Dendritic cell treated with granulocyte-macrophage colony-stimulating factor and Interleukin-4, amounts not matched to agents 40 ng/mL and 50 ng/mL, for 4 days (primary cell): ENCODE measurements around the gene LINC01488.

ENCODE experiments used
- H3K27ac Mint-ChIP-seq: one replicate; pipeline ENCODE4 v1.8.0; 2022; ENCODE audit warnings: mild to moderate bottlenecking, mixed read lengths
- H3K27me3 Mint-ChIP-seq: one replicate; pipeline ENCODE4 v1.8.0; 2022; ENCODE audit warnings: mild to moderate bottlenecking, mixed read lengths
- H3K36me3 Mint-ChIP-seq: one replicate; pipeline ENCODE4 v1.8.0; 2022; ENCODE audit warnings: low read depth, mixed read lengths
- H3K4me1 Mint-ChIP-seq: one replicate; pipeline ENCODE4 v1.8.0; 2022; ENCODE audit warnings: low read depth, mixed read lengths
- H3K4me3 Mint-ChIP-seq: one replicate; pipeline ENCODE4 v1.8.0; 2022; ENCODE audit warnings: mild to moderate bottlenecking, moderate library complexity, mixed read lengths
- H3K9me3 Mint-ChIP-seq: one replicate; pipeline ENCODE4 v1.8.0; 2022; ENCODE audit warnings: mixed read lengths
- intact Hi-C: fragments of 100-400 bp; cut with micrococcal nuclease; formaldehyde crosslinking; loops from one replicate; pipeline ENCODE4 v1.15.0; 2022

Gene LINC01488

DNA sequence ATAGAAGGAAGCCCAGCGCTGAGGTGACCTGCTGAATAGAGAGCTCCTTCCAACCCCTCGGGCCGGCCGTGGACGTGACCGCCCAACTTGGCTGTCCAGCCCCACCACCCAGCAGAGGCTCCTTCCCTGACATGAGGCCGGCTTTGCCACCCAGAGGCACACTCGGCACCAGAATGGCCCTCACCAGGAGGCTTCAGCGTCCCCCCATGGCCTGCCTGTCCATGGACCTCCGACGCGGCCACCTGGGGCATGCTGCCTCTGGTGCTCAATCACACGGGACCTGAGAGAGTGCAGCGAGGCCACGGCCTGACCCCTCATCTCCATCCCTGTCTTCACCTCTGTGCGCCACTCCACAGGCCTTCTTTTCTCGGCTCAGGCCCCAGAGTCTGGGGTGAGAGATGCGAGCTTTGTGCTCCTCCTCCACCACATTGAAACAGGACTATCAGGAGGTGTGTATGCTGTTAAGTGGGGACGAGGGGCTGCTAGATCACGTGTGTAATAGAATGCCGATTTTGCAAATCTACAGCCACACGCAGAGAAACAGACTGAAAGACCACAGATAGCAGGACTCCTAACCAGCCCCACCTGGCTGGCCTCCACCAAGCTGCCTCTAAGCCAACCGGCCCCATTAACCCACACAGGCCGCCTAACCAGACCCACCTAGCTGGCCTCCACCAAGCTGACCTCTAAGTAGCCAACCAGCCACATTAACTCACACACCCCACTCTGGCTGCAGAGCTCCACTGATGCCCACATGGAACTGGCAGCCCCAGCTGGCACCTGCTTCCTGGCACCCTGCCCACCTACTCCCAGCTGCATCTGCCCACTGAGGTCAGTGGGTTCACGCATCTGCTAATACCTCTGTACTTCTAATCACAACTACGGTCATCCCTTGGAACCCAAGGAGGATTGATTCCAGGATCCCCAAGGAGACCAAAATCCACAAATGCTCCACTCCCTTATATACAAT lies 20.7 kb downstream of the LINC01488 start:
- intact Hi-C loops = loop anchor here (10.0 kb wide), 1 partner anchor 63 kb away; no protein-coding TSS in a partner anchor
- Mint-ChIP-seq H3K9me3 (peaks cover 10% of the 10 kb centered on the region), H3K27me3 (peaks cover 28% of the 10 kb centered on the region), H3K4me1 (peaks cover 11% of the 10 kb centered on the region), H3K36me3 (no peaks in the 10 kb centered on the region), H3K4me3 (no peak overlapping the region), H3K27ac (no peak overlapping the region)

- Mint-ChIP-seq H3K4me1 (peaks cover 10% of the 10 kb centered on the region), H3K9me3 (peaks cover 10% of the 10 kb centered on the region), H3K36me3 (no peaks in the 10 kb centered on the region), H3K27ac (no peak overlapping the region), H3K27me3 (peaks cover 32% of the 10 kb centered on the region), H3K4me3 (no peak overlapping the region)
- intact Hi-C loops = loop anchor here (10.0 kb wide), 1 partner anchor 61 kb away; no protein-coding TSS in a partner anchor
These were observed 22.7 kb downstream of the LINC01488 start for GRCh38 chr11:69504127-69504526.

GRCh38 chr11:69504576-69505335 lies 23.3 kb downstream of the LINC01488 start:
- Mint-ChIP-seq H3K27me3 (peaks cover 32% of the 10 kb centered on the region), H3K9me3 (peaks cover 10% of the 10 kb centered on the region), H3K27ac (no peak overlapping the region), H3K36me3 (no peaks in the 10 kb centered on the region), H3K4me3 (no peak overlapping the region), H3K4me1 (peaks cover 12% of the 10 kb centered on the region)
- intact Hi-C loops = loop anchor here (10.0 kb wide), 1 partner anchor 60 kb away; no protein-coding TSS in a partner anchor

GRCh38 chr11:69508974-69509373 lies 27.5 kb downstream of the LINC01488 start:
- intact Hi-C loops = loop anchor here (10.0 kb wide), 1 partner anchor 56 kb away; no protein-coding TSS in a partner anchor
- H3K4me1 Mint-ChIP-seq = peaks cover 7% of the 10 kb centered on the region
- H3K4me3 Mint-ChIP-seq = no peak overlapping the region
- no peaks in the 10 kb centered on the region for H3K36me3 Mint-ChIP-seq
- peaks cover 10% of the 10 kb centered on the region for H3K9me3 Mint-ChIP-seq
- H3K27me3 Mint-ChIP-seq = peaks cover 37% of the 10 kb centered on the region
- no peak overlapping the region for H3K27ac Mint-ChIP-seq

DNA sequence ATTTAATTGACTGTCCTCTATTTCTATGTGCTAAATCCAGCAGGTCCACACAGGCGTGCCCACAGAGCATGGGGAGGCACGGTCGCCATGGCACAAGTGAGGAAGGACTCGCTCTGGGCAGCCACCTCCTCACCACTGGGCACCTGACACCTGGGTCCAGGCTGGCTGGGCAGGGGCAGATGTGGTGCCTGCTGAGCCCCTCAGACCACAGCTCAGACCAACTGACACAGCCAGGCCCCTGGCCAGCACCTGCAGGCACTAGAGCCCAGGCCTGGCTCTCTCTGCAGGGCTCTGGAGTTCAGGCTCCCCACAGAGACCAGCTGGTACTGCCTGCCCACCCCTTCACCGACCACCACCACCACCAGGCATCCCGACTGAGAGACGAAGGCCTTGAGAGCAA lies 27.9 kb downstream of the LINC01488 start:
- peaks cover 39% of the 10 kb centered on the region for H3K27me3 Mint-ChIP-seq
- H3K4me1 Mint-ChIP-seq = peaks cover 7% of the 10 kb centered on the region
- H3K36me3 Mint-ChIP-seq = no peaks in the 10 kb centered on the region
- H3K9me3 Mint-ChIP-seq = peaks cover 10% of the 10 kb centered on the region
- no peak overlapping the region for H3K27ac Mint-ChIP-seq
- intact Hi-C loops = loop anchor here (10.0 kb wide), 1 partner anchor 55 kb away; no protein-coding TSS in a partner anchor
- H3K4me3 Mint-ChIP-seq = no peak overlapping the region

- H3K36me3 Mint-ChIP-seq = no peaks in the 10 kb centered on the region
- H3K4me3 Mint-ChIP-seq = no peak overlapping the region
- H3K27me3 Mint-ChIP-seq = peaks cover 39% of the 10 kb centered on the region
- peak overlapping the region; percentile 30 for H3K27ac Mint-ChIP-seq
- H3K4me1 Mint-ChIP-seq = peaks cover 10% of the 10 kb centered on the region
- H3K9me3 Mint-ChIP-seq = peaks cover 10% of the 10 kb centered on the region
- intact Hi-C loops = loop anchor here (10.0 kb wide), 1 partner anchor 55 kb away; no protein-coding TSS in a partner anchor
These were observed 28.5 kb downstream of the LINC01488 start for GRCh38 chr11:69509846-69510390.

DNA sequence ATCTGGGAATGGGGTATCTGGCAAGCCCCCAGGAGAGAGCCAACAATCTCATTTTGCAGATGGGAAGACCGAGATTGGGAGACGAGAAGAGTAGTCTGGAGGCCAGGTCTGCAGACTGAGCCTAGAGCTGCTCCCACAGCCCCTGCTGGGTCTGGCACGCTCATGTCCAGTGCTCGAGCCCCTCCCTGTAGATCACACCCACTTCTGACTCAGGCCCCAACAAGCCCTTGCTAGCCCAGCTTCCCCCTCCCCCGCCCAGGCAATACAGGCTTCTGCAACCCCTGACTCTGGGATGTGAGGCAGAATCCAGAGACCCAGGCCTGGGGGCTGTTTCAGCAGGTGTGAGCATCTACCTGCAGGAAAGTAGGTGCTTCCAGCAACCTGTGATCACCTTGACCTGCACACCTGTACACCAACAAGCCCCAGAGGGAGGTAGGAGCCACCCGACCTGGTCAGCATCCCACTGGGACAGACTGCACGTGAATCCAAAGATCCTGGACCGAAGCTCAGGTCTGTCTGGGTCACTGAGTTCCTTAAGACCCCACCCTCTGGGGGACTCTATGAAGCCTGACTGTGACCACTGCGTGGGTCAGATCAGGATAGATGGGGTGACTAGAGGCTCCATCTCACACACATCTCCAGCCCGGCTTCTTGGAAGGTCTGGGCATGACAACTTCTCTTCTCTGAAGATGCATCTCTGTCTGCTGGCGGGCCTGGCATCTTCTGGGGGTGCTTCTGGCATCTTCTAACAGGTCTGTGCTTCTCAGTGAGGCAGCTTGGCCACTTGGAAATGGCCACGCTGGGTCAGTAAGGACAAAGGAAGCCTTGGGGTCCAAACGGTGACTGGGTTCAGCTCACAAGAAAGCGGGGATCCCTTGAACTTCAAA lies 29.3 kb downstream of the LINC01488 start:
- intact Hi-C loops = no loop called here
- peak overlapping the region; percentile 30 for H3K27ac Mint-ChIP-seq
- peaks cover 37% of the 10 kb centered on the region for H3K27me3 Mint-ChIP-seq
- H3K36me3 Mint-ChIP-seq = peaks cover 4% of the 10 kb centered on the region
- H3K4me1 Mint-ChIP-seq = peaks cover 18% of the 10 kb centered on the region
- no peak overlapping the region for H3K4me3 Mint-ChIP-seq
- H3K9me3 Mint-ChIP-seq = peaks cover 16% of the 10 kb centered on the region

GRCh38 chr11:69511358-69512055 lies 30.0 kb downstream of the LINC01488 start:
- Mint-ChIP-seq H3K36me3 (peaks cover 8% of the 10 kb centered on the region), H3K27ac (no peak overlapping the region), H3K4me1 (peaks cover 21% of the 10 kb centered on the region), H3K9me3 (peaks cover 15% of the 10 kb centered on the region), H3K4me3 (no peak overlapping the region), H3K27me3 (peaks cover 34% of the 10 kb centered on the region)
- intact Hi-C loops = no loop called here

DNA sequence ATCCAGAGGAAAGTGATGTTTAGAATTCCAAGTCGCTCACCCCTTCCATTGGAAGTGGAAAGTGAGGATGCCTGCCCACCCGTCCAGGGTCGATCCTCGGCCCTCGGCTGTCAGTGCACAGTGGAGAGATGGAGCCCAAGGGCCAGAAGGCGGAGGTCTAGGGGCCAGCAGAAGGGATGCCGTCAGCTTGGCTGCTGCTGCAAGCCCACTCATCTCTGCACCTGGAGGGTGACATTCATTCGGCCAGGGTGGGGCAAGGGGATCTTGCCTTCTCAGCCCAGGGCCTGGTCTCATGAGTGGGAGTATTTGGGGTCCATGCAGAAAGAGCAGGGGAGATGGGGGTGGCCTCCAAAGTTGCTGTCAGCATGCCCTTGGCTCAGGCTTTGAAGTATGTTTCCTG lies 30.7 kb downstream of the LINC01488 start:
- Mint-ChIP-seq H3K9me3 (peaks cover 18% of the 10 kb centered on the region), H3K27ac (no peak overlapping the region), H3K36me3 (peaks cover 14% of the 10 kb centered on the region), H3K4me3 (no peak overlapping the region), H3K4me1 (peaks cover 21% of the 10 kb centered on the region), H3K27me3 (peaks cover 30% of the 10 kb centered on the region)
- intact Hi-C loops = no loop called here

GRCh38 chr11:69512790-69513189 lies 31.3 kb downstream of the LINC01488 start:
- peaks cover 19% of the 10 kb centered on the region for H3K36me3 Mint-ChIP-seq
- H3K27ac Mint-ChIP-seq = no peak overlapping the region
- H3K9me3 Mint-ChIP-seq = peaks cover 23% of the 10 kb centered on the region
- intact Hi-C loops = no loop called here
- H3K4me1 Mint-ChIP-seq = peaks cover 21% of the 10 kb centered on the region
- peaks cover 27% of the 10 kb centered on the region for H3K27me3 Mint-ChIP-seq
- H3K4me3 Mint-ChIP-seq = no peak overlapping the region

DNA sequence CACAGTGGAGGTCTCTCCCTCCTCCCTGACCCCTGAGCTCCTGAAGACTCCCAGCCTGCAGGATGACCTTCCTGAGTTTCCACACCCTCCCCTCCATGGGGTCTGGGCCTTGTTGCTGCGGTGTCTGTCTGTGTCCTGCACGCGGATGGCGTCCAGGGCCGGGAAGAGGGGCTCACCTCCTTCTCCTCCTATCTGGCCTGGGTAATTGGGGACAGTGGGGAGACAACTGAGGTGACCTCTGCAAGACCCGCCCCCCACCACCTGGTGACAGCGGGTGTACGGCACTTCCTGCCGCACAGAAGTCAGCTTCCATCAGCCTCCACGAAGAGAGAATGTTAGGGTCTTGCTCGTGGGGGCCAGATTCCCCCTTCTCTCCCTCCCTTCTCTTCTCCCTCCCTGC lies 31.7 kb downstream of the LINC01488 start:
- H3K9me3 Mint-ChIP-seq = peaks cover 26% of the 10 kb centered on the region
- no peak overlapping the region for H3K27ac Mint-ChIP-seq
- peaks cover 24% of the 10 kb centered on the region for H3K27me3 Mint-ChIP-seq
- H3K36me3 Mint-ChIP-seq = peaks cover 19% of the 10 kb centered on the region
- no peak overlapping the region for H3K4me3 Mint-ChIP-seq
- peaks cover 21% of the 10 kb centered on the region for H3K4me1 Mint-ChIP-seq
- intact Hi-C loops = no loop called here

DNA sequence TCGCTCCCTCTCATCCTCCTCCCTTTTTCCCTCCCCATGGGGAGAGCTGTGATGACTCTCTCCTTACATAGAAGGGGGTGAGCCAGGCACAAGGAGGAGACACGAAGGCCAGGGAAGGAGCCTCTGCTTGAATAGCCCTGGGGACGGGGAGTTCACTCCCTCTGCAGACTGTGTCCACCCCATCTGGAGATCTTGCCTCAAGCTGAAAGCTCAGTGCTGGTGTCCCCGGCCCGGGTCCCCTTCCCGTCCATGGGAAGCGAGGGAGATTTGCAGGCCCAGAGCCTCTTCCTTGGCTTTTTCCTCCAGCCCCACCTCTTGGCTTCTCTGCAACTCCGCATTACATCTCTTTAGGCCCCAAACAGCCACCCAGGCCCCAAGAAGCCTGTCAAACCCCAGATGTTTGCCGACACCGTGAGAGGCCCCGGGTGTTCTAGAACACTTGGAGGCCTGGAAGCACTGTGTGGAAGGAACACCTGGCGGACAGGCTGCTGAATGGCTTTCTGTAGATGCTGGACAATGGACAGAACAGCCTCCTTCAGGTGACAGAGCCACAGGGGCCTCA lies 32.3 kb downstream of the LINC01488 start:
- Mint-ChIP-seq H3K9me3 (peaks cover 31% of the 10 kb centered on the region), H3K27me3 (peaks cover 26% of the 10 kb centered on the region), H3K4me1 (peaks cover 21% of the 10 kb centered on the region), H3K4me3 (no peak overlapping the region), H3K27ac (no peak overlapping the region), H3K36me3 (peaks cover 19% of the 10 kb centered on the region)
- intact Hi-C loops = no loop called here
